Measurements from ENCODE around the gene TRAPPC3. TPM values are rescaled to one million over a fixed set of nuclear protein-coding genes. Genes with fewer than 3 reads are reported as not detected.

TRAPPC3 gene
- total RNA-seq, 1 experiment from 2014 or later: 134 TPM

GRCh38 chr1:36174713-36175112, 25.4 kb upstream of the TRAPPC3 start:
- Histone ChIP-seq H3K27ac (no peak overlapping the region), H3K4me1 (replicated peaks) (peaks cover 9% of the 10 kb centered on the region), H3K36me3 (peaks cover 94% of the 10 kb centered on the region), H3K9me3 (replicated peaks) (no peaks in the 10 kb centered on the region), H3K4me3 (no peak overlapping the region), H3K27me3 (replicated peaks) (no peaks in the 10 kb centered on the region)
- no peak for DNase-seq (ENCODE audit: low read depth in 1 of 2, low spot score in 2 of 2)

- H3K27me3 ChIP-seq (replicated peaks): no peaks in the 10 kb centered on the region
- H3K36me3 ChIP-seq: peaks cover 91% of the 10 kb centered on the region
- peaks cover 9% of the 10 kb centered on the region for H3K4me1 ChIP-seq (replicated peaks)
- H3K27ac ChIP-seq: no peak overlapping the region
- no peaks in the 10 kb centered on the region for H3K9me3 ChIP-seq (replicated peaks)
- H3K4me3 ChIP-seq: no peak overlapping the region
- DNase-seq (ENCODE audit: low read depth in 1 of 2, low spot score in 2 of 2): no peak
Measured at GRCh38 chr1:36172983-36173382, 23.7 kb upstream of the TRAPPC3 start.

GRCh38 chr1:36172017-36172747, 22.9 kb upstream of the TRAPPC3 start:
- no peaks in the 10 kb centered on the region for H3K27me3 ChIP-seq (replicated peaks)
- no peak overlapping the region for H3K4me3 ChIP-seq
- no peaks in the 10 kb centered on the region for H3K9me3 ChIP-seq (replicated peaks)
- peaks cover 91% of the 10 kb centered on the region for H3K36me3 ChIP-seq
- no peak overlapping the region for H3K27ac ChIP-seq
- peaks cover 9% of the 10 kb centered on the region for H3K4me1 ChIP-seq (replicated peaks)
- DNase-seq (ENCODE audit: low read depth in 1 of 2, low spot score in 2 of 2): no peak

- H3K4me1 ChIP-seq (replicated peaks): peaks cover 9% of the 10 kb centered on the region
- H3K36me3 ChIP-seq: peaks cover 87% of the 10 kb centered on the region
- DNase-seq (ENCODE audit: low read depth in 1 of 2, low spot score in 2 of 2): no peak
- H3K27ac ChIP-seq: no peak overlapping the region
- H3K27me3 ChIP-seq (replicated peaks): no peaks in the 10 kb centered on the region
- H3K9me3 ChIP-seq (replicated peaks): no peaks in the 10 kb centered on the region
- no peak overlapping the region for H3K4me3 ChIP-seq
Measured at GRCh38 chr1:36170643-36171412, 21.5 kb upstream of the TRAPPC3 start.

- no peaks in the 10 kb centered on the region for H3K27me3 ChIP-seq (replicated peaks)
- no peaks in the 10 kb centered on the region for H3K9me3 ChIP-seq (replicated peaks)
- DNase-seq (ENCODE audit: low read depth in 1 of 2, low spot score in 2 of 2): no peak
- peaks cover 78% of the 10 kb centered on the region for H3K36me3 ChIP-seq
- H3K4me3 ChIP-seq: no peak overlapping the region
- H3K4me1 ChIP-seq (replicated peaks): peaks cover 9% of the 10 kb centered on the region
- no peak overlapping the region for H3K27ac ChIP-seq
Measured at GRCh38 chr1:36168514-36168913, 19.2 kb upstream of the TRAPPC3 start.

- peaks cover 5% of the 10 kb centered on the region for H3K4me1 ChIP-seq (replicated peaks)
- H3K9me3 ChIP-seq (replicated peaks): no peaks in the 10 kb centered on the region
- DNase-seq (ENCODE audit: low read depth in 1 of 2, low spot score in 2 of 2): no peak
- no peaks in the 10 kb centered on the region for H3K27me3 ChIP-seq (replicated peaks)
- no peak overlapping the region for H3K4me3 ChIP-seq
- no peak overlapping the region for H3K27ac ChIP-seq
- peaks cover 78% of the 10 kb centered on the region for H3K36me3 ChIP-seq
Measured at GRCh38 chr1:36166938-36167905, 17.9 kb upstream of the TRAPPC3 start.

GRCh38 chr1:36166136-36166535, 16.9 kb upstream of the TRAPPC3 start:
- H3K9me3 ChIP-seq (replicated peaks): no peaks in the 10 kb centered on the region
- peaks cover 78% of the 10 kb centered on the region for H3K36me3 ChIP-seq
- H3K27me3 ChIP-seq (replicated peaks): no peaks in the 10 kb centered on the region
- H3K4me3 ChIP-seq: no peak overlapping the region
- DNase-seq (ENCODE audit: low read depth in 1 of 2, low spot score in 2 of 2): no peak
- no peak overlapping the region for H3K27ac ChIP-seq
- peaks cover 13% of the 10 kb centered on the region for H3K4me1 ChIP-seq (replicated peaks)

DNA sequence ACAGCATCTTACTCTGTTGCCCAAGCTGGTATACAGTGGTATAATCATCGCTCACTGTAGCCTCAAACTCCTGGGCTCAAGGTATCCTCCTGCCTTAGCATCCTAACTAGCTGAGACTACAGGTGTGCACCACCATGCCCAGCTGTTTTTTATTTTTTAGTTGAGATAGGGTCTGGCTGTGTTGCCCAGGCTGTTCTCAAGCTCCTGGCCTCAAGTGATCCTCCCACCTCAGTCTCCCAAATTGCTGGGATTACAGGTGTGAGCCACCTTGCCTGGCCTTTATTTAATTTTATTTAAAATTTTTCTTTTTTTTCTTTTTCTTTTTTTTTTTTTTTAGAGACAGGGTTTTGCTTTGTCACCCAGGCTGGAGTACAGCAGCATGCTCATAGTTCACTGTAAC, 15.9 kb upstream of the TRAPPC3 start:
- H3K27ac ChIP-seq: no peak overlapping the region
- H3K4me1 ChIP-seq (replicated peaks): peaks cover 23% of the 10 kb centered on the region

GRCh38 chr1:36164361-36164760, 15.1 kb upstream of the TRAPPC3 start:
- Histone ChIP-seq H3K27ac (no peak overlapping the region), H3K27me3 (replicated peaks) (no peaks in the 10 kb centered on the region)

More for the DNA sequence above, 15.9 kb upstream of the TRAPPC3 start:
- H3K27me3 ChIP-seq (replicated peaks): no peaks in the 10 kb centered on the region
- no peaks in the 10 kb centered on the region for H3K9me3 ChIP-seq (replicated peaks)
- H3K36me3 ChIP-seq: peaks cover 78% of the 10 kb centered on the region
- H3K4me3 ChIP-seq: no peak overlapping the region
- no peak for DNase-seq (ENCODE audit: low read depth in 1 of 2, low spot score in 2 of 2)

GRCh38 chr1:36163426-36163825, 14.1 kb upstream of the TRAPPC3 start:
- Histone ChIP-seq H3K27me3 (replicated peaks) (no peaks in the 10 kb centered on the region), H3K4me3 (no peak overlapping the region), H3K36me3 (peaks cover 80% of the 10 kb centered on the region), H3K4me1 (replicated peaks) (peaks cover 30% of the 10 kb centered on the region), H3K27ac (no peak overlapping the region), H3K9me3 (replicated peaks) (no peaks in the 10 kb centered on the region)
- DNase-seq (ENCODE audit: low read depth in 1 of 2, low spot score in 2 of 2): no peak

More at GRCh38 chr1:36164361-36164760, 15.1 kb upstream of the TRAPPC3 start:
- Histone ChIP-seq H3K9me3 (replicated peaks) (no peaks in the 10 kb centered on the region), H3K4me3 (no peak overlapping the region), H3K4me1 (replicated peaks) (peaks cover 30% of the 10 kb centered on the region), H3K36me3 (peaks cover 79% of the 10 kb centered on the region)
- DNase-seq (ENCODE audit: low read depth in 1 of 2, low spot score in 2 of 2): no peak

- Histone ChIP-seq H3K27ac (no peak overlapping the region), H3K4me3 (no peak overlapping the region), H3K4me1 (replicated peaks) (peaks cover 35% of the 10 kb centered on the region), H3K27me3 (replicated peaks) (no peaks in the 10 kb centered on the region), H3K36me3 (peaks cover 78% of the 10 kb centered on the region), H3K9me3 (replicated peaks) (no peaks in the 10 kb centered on the region)
- no peak for DNase-seq (ENCODE audit: low read depth in 1 of 2, low spot score in 2 of 2)
Measured at GRCh38 chr1:36162680-36163239, 13.5 kb upstream of the TRAPPC3 start.

DNA sequence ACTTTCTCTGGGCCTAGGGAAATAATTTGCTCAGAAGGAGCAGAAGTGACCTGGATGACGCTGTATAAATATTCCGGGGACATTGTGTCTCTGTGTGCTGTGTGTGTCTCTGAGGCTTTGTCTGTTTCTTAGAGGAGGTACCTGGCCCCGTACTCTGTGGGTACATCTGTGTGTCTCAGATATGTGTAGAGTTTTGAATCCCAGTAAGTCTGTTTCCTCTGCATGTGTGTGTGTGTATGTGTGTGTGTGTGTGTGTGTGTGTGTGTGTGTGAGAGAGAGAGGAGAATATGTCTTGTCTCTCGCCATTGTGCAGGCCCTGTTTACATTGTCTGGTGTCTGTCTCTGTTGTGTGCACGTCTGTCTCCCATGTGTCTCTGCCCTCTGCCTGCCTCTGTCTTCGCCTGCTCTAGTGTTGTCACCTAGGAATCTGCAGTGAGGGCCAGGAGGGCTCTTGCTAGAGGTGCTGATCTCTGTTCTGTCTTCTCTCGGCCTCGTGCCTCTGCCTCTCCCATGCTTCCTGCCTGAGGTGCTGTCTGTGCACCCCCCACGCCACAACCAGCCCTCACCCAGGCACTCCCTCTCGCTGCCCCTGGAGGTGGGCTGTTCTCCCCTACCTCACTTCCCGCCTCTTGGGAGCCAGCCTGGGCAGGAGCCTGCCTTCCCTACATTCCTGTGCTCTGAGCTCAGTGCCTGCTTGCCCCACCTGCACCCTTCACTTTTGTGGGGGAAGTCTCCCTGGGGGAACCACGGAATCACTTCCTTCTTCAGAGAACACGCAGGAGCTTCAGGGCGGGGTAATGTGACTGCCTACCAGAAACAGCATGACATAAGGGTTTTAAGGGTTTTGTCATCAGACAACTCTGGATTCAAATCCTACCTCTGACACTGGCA, 12.6 kb upstream of the TRAPPC3 start:
- peak overlapping the region; percentile 33; the same call in 1 of the 2 replicates for H3K4me3 ChIP-seq
- H3K36me3 ChIP-seq: peaks cover 78% of the 10 kb centered on the region
- peak overlapping the region; percentile 72 for H3K27ac ChIP-seq
- no peaks in the 10 kb centered on the region for H3K9me3 ChIP-seq (replicated peaks)
- no peaks in the 10 kb centered on the region for H3K27me3 ChIP-seq (replicated peaks)
- DNase-seq (ENCODE audit: low read depth in 1 of 2, low spot score in 2 of 2): no peak
- H3K4me1 ChIP-seq (replicated peaks): peaks cover 40% of the 10 kb centered on the region
